K562 (cell line): Measurements from ENCODE around the gene BNIP5.

Source experiments
- ATF3 ChIP-seq, 2 experiments: fragments of 450-650 bp in 1 of 2; sonication (generic) in 1 of 2; formaldehyde crosslinking in 1 of 2; IDR thresholded peaks in 1 of 2; conservative IDR thresholded peaks in 1 of 2; 2 replicates each; pipeline versions ENCODE4 v1.6.1 to v1.8.1; 2016 to 2023; ENCODE audit warnings: mild to moderate bottlenecking in 2 of 2, moderate library complexity in 2 of 2, inconsistent platforms in 1 of 2, missing genetic modification reagents in 1 of 2
- GABPB1 ChIP-seq: sonication (generic); formaldehyde crosslinking; IDR thresholded peaks from 2 replicates; pipeline ENCODE4 v1.8.0; 2022; ENCODE audit warnings: mild to moderate bottlenecking, missing genetic modification reagents
- KAT7 ChIP-seq: sonication (generic); formaldehyde crosslinking; IDR thresholded peaks from 2 replicates; pipeline ENCODE4 v1.8.0; 2022; ENCODE audit warnings: missing genetic modification reagents, mild to moderate bottlenecking, borderline replicate concordance
- PATZ1 ChIP-seq: fragments of 250-450 bp; sonication (Bioruptor Pico); IDR thresholded peaks from 2 replicates; pipeline ENCODE4 v1.5.0; 2020; ENCODE audit warnings: mild to moderate bottlenecking, borderline replicate concordance
- POLR2AphosphoS2 ChIP-seq: IDR thresholded peaks from 2 replicates; pipeline ENCODE4 v1.6.1; 2012; ENCODE audit warnings: low read length, improper control_type of control experiment
- SMC3 ChIP-seq: conservative IDR thresholded peaks from 2 replicates; pipeline ENCODE4 v1.6.1; 2011; ENCODE audit warnings: low read depth, low read length, improper control_type of control experiment; ENCODE audit not compliant: insufficient read depth
- SP2 ChIP-seq: IDR thresholded peaks from 2 replicates; pipeline ENCODE4 v1.6.1; 2011; ENCODE audit warnings: mild to moderate bottlenecking, low read depth, low read length, moderate library complexity; ENCODE audit not compliant: poor library complexity, severe bottlenecking; ENCODE audit errors: extremely low read depth
- STAT6 ChIP-seq: sonication (generic); formaldehyde crosslinking; IDR thresholded peaks from 2 replicates; pipeline ENCODE4 v1.8.1; 2023; ENCODE audit warnings: mild to moderate bottlenecking, missing genetic modification reagents
- TCF7 ChIP-seq: sonication (generic); IDR thresholded peaks from 2 replicates; pipeline ENCODE4 v1.6.1; 2016; ENCODE audit warnings: antibody characterized with exemption, borderline replicate concordance
- ZBTB1 ChIP-seq: sonication (generic); formaldehyde crosslinking; IDR thresholded peaks from 2 replicates; pipeline ENCODE4 v1.8.1; 2023; ENCODE audit warnings: missing genetic modification reagents, low read depth, mild to moderate bottlenecking, borderline replicate concordance
- ZNF592 ChIP-seq: fragments of 450-650 bp; IDR thresholded peaks from 2 replicates; pipeline ENCODE4 v1.6.1; 2017; ENCODE audit warnings: antibody characterized with exemption, mild to moderate bottlenecking
- TF ChIP-seq, protein P1 (sequence below), 3 experiments: IDR thresholded peaks in 2 of 3; conservative IDR thresholded peaks in 1 of 3; 2 replicates each; pipeline ENCODE4 v1.5.1; 2011 to 2012; ENCODE audit warnings: low read length in 3 of 3, mild to moderate bottlenecking in 3 of 3, control low read depth in 2 of 3, improper control_type of control experiment in 1 of 3, inconsistent platforms in 1 of 3, low read depth in 1 of 3, mixed read lengths in 1 of 3, moderate library complexity in 1 of 3; ENCODE audit not compliant: insufficient read depth in 2 of 3
- TF ChIP-seq, protein P2 (sequence below): sonication (generic); formaldehyde crosslinking; IDR thresholded peaks from 2 replicates; pipeline ENCODE4 v1.8.1; 2023; ENCODE audit warnings: mild to moderate bottlenecking, missing genetic modification reagents

GRCh38 chr6:36373368-36374019 is 36.8 kb upstream of the BNIP5 start:
- TF ChIP-seq KAT7 (CRISPR knock-in tag) (no peak), POLR2AphosphoS2 (no peak), STAT6 (CRISPR knock-in tag) (no peak), ZNF592 (no peak), SMC3 (no peak), SP2 (no peak), TCF7 (no peak), ZBTB1 (CRISPR knock-in tag) (no peak), ATF3 (IDR thresholded peaks at IDR 0.05) (no peak), ATF3 (CRISPR knock-in tag; conservative IDR thresholded peaks at IDR 0.05) (no peak), GABPB1 (no peak), PATZ1 (CRISPR knock-in tag) (no peak)
- TF ChIP-seq, protein P1, sequence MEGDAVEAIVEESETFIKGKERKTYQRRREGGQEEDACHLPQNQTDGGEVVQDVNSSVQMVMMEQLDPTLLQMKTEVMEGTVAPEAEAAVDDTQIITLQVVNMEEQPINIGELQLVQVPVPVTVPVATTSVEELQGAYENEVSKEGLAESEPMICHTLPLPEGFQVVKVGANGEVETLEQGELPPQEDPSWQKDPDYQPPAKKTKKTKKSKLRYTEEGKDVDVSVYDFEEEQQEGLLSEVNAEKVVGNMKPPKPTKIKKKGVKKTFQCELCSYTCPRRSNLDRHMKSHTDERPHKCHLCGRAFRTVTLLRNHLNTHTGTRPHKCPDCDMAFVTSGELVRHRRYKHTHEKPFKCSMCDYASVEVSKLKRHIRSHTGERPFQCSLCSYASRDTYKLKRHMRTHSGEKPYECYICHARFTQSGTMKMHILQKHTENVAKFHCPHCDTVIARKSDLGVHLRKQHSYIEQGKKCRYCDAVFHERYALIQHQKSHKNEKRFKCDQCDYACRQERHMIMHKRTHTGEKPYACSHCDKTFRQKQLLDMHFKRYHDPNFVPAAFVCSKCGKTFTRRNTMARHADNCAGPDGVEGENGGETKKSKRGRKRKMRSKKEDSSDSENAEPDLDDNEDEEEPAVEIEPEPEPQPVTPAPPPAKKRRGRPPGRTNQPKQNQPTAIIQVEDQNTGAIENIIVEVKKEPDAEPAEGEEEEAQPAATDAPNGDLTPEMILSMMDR (IDR thresholded peaks at IDR 0.05 in 2 of 3, conservative IDR thresholded peaks at IDR 0.05 in 1 of 3; ENCODE audit: insufficient read depth in 2 of 3, low read depth in 1 of 3, low read length in 3 of 3) = no peak
- TF ChIP-seq, protein P2, sequence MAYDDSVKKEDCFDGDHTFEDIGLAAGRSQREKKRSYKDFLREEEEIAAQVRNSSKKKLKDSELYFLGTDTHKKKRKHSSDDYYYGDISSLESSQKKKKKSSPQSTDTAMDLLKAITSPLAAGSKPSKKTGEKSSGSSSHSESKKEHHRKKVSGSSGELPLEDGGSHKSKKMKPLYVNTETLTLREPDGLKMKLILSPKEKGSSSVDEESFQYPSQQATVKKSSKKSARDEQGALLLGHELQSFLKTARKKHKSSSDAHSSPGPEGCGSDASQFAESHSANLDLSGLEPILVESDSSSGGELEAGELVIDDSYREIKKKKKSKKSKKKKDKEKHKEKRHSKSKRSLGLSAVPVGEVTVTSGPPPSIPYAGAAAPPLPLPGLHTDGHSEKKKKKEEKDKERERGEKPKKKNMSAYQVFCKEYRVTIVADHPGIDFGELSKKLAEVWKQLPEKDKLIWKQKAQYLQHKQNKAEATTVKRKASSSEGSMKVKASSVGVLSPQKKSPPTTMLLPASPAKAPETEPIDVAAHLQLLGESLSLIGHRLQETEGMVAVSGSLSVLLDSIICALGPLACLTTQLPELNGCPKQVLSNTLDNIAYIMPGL (CRISPR knock-in tag) = no peak
